Hindlimb muscle (tissue), 1 donor: ENCODE results near the gene GMCL1. TPM values are rescaled to one million over a fixed set of nuclear protein-coding genes. Genes with fewer than 3 reads are reported as not detected.
A peak's percentile ranks its signal among the peaks of the same experiment; 100 is the strongest.
"Not testable (repeated sequence)": the region's sequence is repeated elsewhere in the genome, so short reads cannot be mapped to it uniquely, and the experiment has no call there.

ENCODE experiments used
- DNase-seq: peaks from one replicate; pipeline ENCODE4 v3.0.0-alpha.2; 2013
- polyA plus RNA-seq: library from polyadenylated mRNA; unstranded; fragments of 120-200 nt; gene quantifications from one replicate; pipeline ENCODE4 v1.2.1, GENCODE V29; 2013; ENCODE audit not compliant: insufficient read length

GMCL1 gene
- polyA plus RNA-seq, 1 donor: 10.6 TPM

GRCh38 chr2:69858261-69858660, 28.8 kb downstream of the GMCL1 start:
- DNase-seq: peak; percentile 17

- DNase-seq: no peak
These were observed 33.8 kb downstream of the GMCL1 start for GRCh38 chr2:69863298-69863697.

GRCh38 chr2:69888451-69888850, 59.0 kb downstream of the GMCL1 start:
- no peak for DNase-seq

GRCh38 chr2:69889302-69889701, 59.8 kb downstream of the GMCL1 start:
- DNase-seq: no peak

GRCh38 chr2:69890881-69891280, 61.4 kb downstream of the GMCL1 start:
- no peak for DNase-seq

GRCh38 chr2:69892838-69893424, 63.5 kb downstream of the GMCL1 start:
- DNase-seq: not testable (repeated sequence)

- DNase-seq: peak; percentile 87
These were observed 64.5 kb downstream of the GMCL1 start, which contains the start of gene SNRNP27 for GRCh38 chr2:69893684-69894551. Gene SNRNP27 (plus strand): TSS chr2:69893956. CDS start chr2:69893985, 29 bp downstream.

GRCh38 chr2:69894737-69895136, 65.3 kb downstream of the GMCL1 start:
- not testable (repeated sequence) for DNase-seq

- no peak for DNase-seq
These were observed 72.9 kb downstream of the GMCL1 start for GRCh38 chr2:69902213-69902922.

- DNase-seq: no peak
These were observed 77.8 kb downstream of the GMCL1 start for GRCh38 chr2:69907216-69907615.

- no peak for DNase-seq
These were observed 82.6 kb downstream of the GMCL1 start for GRCh38 chr2:69911985-69912563.

- peak; percentile 100 for DNase-seq
These were observed 84.9 kb downstream of the GMCL1 start for GRCh38 chr2:69914164-69914949.

GRCh38 chr2:69914950-69915945, 85.8 kb downstream of the GMCL1 start, which contains the start of gene MXD1:
Gene MXD1 (plus strand): TSS chr2:69915109. CDS start chr2:69915331, 222 bp downstream.
- DNase-seq: no peak

- no peak for DNase-seq
These were observed 86.6 kb downstream of the GMCL1 start for GRCh38 chr2:69916106-69916505.

- no peak for DNase-seq
These were observed 88.4 kb downstream of the GMCL1 start for GRCh38 chr2:69917852-69918251.

GRCh38 chr2:69918401-69918800, 88.9 kb downstream of the GMCL1 start:
- no peak for DNase-seq

- no peak for DNase-seq
These were observed 93.7 kb downstream of the GMCL1 start for GRCh38 chr2:69923116-69923515.

- DNase-seq: no peak
These were observed 97.5 kb downstream of the GMCL1 start for GRCh38 chr2:69926849-69927515.
